Pancreas (tissue), 10 donors: ENCODE data around the gene RAE1. TPM values are rescaled to one million over a fixed set of nuclear protein-coding genes. Genes with fewer than 3 reads are reported as not detected.
A peak's percentile ranks its signal among the peaks of the same experiment; 100 is the strongest.

Experiments
- ATAC-seq, 4 donors: fragments of 200-7000 bp; cut with Tn5 transposase; one replicate each; pipeline versions ENCODE4 v1.8.0 to v1.9.1; 2020; ENCODE audit warnings: mild to moderate bottlenecking in 4 of 4, moderate library complexity in 4 of 4
- DNase-seq, 6 donors: peaks; one replicate each; pipeline ENCODE4 v3.0.0-alpha.2; 2020
- FAIRE-seq: peaks from 2 replicates; lab custom pipeline; 2012; peaks lifted over from hg19 to GRCh38; lab: Jason Lieb, UNC
- H3K27ac ChIP-seq, 4 donors: fragments of 200-600 bp; sonication (generic); 1 replicate in 3 of 4; 2 replicates in 1 of 4; pipeline versions ENCODE4 v1.5.0 to v1.8.0; 2020
- H3K27me3 ChIP-seq, 4 donors: fragments of 200-600 bp; one replicate each; pipeline ENCODE4 v1.8.0; 2021
- H3K36me3 ChIP-seq, 3 donors: fragments of 200-600 bp; sonication (generic) in 1 of 3; one replicate each; pipeline versions ENCODE4 v1.5.0 to v1.8.0; 2020 to 2021
- H3K4me1 ChIP-seq, 3 donors: fragments of 200-600 bp; one replicate each; pipeline ENCODE4 v1.8.0; 2021
- H3K4me3 ChIP-seq, 4 donors: fragments of 200-600 bp; sonication (generic) in 2 of 4; one replicate each; pipeline versions ENCODE4 v1.5.0 to v1.8.0; 2020 to 2021
- H3K9me3 ChIP-seq, 4 donors: fragments of 200-600 bp; one replicate each; pipeline ENCODE4 v1.8.0; 2021
- CTCF ChIP-seq, 4 donors: fragments of 200-600 bp; sonication (generic) in 3 of 4; IDR thresholded peaks; one replicate each; pipeline versions ENCODE4 v1.5.0 to v1.8.0; 2021; ENCODE audit warnings: antibody characterized with exemption in 4 of 4
- WGBS, 2 donors: extraction: QIAGEN DNeasy Blood & Tissue Kit; methylation state at CpG; one replicate each; pipeline ENCODE4 v1.1.7; 2013; 5-methylcytosine and 5-hydroxymethylcytosine counted together
- intact Hi-C, 3 donors: fragments of 100-400 bp; cut with DNase I; formaldehyde crosslinking; loops; one replicate each; pipeline versions ENCODE4 v1.11.1 to v1.14.2; 2022
- polyA plus RNA-seq, 2 donors: library from polyadenylated mRNA; stranded (reverse); fragments of 200-250 nt; gene quantifications; one replicate each; pipeline ENCODE4 v1.2.3, GENCODE V29; 2013
- total RNA-seq, 6 donors: library from RNA; stranded (reverse); fragmentation: NEBNext Ultra II Directional in 4 of 6; extraction: Animal tissue kit (Norgen Biotek cat#: 25700) in 4 of 6; gene quantifications; one replicate each; pipeline versions ENCODE4 v1.2.1 to v1.2.4, GENCODE V29; 2021 to 2023
- donor health status: healthy with polysubstance abuse.
- donor health status: DM: no; HTN: no; CAD: no; lungs with moderate emphysema.
- donor health status: DM: no; HTN: no; CAD: no.
- donor health status: control.
- donor health status: control.
- donor health status: Bipolar disorder and iron deficiency.
- donor health status: DM: yes; HTN: yes; CAD: no.
- donor health status: DM: no; HTN: no; CAD: no.
- donor health status: DM: no; HTN: no; CAD: no.
- donor health status: DM: yes; HTN: yes; CAD: no.

RAE1 gene
- total and polyA plus RNA-seq, 8 donors = 4.3 to 13.5 (median 6.6) TPM

- WGBS, 2 donors = 81 to 85% methylated on average over 10 to 11 of the region's 11 CpGs
- no peak for ATAC-seq
Observed at GRCh38 chr20:57400231-57400701, 49.2 kb downstream of the RAE1 start.

GRCh38 chr20:57400821-57401564 is 49.9 kb downstream of the RAE1 start:
- Histone ChIP-seq H3K27me3 (no peaks in the 10 kb centered on the region), H3K36me3 (peaks cover 0 to 5% (median 0%) of the 10 kb centered on the region in 3 donors), H3K27ac (no peak overlapping the region), H3K4me1 (no peaks in the 10 kb centered on the region), H3K9me3 (no peaks in the 10 kb centered on the region), H3K4me3 (no peak overlapping the region)
- no peak for FAIRE-seq
- TF ChIP-seq CTCF (IDR thresholded peaks at IDR 0.05) = no peak
- ATAC-seq = no peak
- 91% methylated on average over 19 to 21 of the region's 21 CpGs for WGBS, 2 donors
- intact Hi-C loops = no loop called here
- peak in 3 of 6 donors; percentile 23 to 62 (median 50) for DNase-seq

More at GRCh38 chr20:57400231-57400701, 49.2 kb downstream of the RAE1 start:
- no peak for FAIRE-seq
- Histone ChIP-seq H3K4me3 (no peak overlapping the region), H3K36me3 (peaks cover 0 to 5% (median 0%) of the 10 kb centered on the region in 3 donors), H3K9me3 (no peaks in the 10 kb centered on the region), H3K27ac (no peak overlapping the region), H3K4me1 (no peaks in the 10 kb centered on the region), H3K27me3 (no peaks in the 10 kb centered on the region)
- no peak for TF ChIP-seq CTCF (IDR thresholded peaks at IDR 0.05)
- intact Hi-C loops = no loop called here
- peak in 3 of 6 donors; percentile 17 to 58 (median 41) for DNase-seq

GRCh38 chr20:57401565-57401918 is 50.5 kb downstream of the RAE1 start:
- TF ChIP-seq CTCF (IDR thresholded peaks at IDR 0.05) = no peak
- H3K9me3 ChIP-seq = no peaks in the 10 kb centered on the region
- H3K4me3 ChIP-seq = no peak overlapping the region
- DNase-seq (peak in 1 of 6 donors; percentile 6), ATAC-seq (no peak), FAIRE-seq (no peak)
- peaks cover 0 to 5% (median 0%) of the 10 kb centered on the region in 3 donors for H3K36me3 ChIP-seq
- H3K27ac ChIP-seq = no peak overlapping the region
- WGBS, 2 donors = 93 to 97% methylated on average over 7 of the region's 7 CpGs
- H3K27me3 ChIP-seq = no peaks in the 10 kb centered on the region
- intact Hi-C loops = no loop called here
- no peaks in the 10 kb centered on the region for H3K4me1 ChIP-seq

GRCh38 chr20:57402206-57403125 is 51.4 kb downstream of the RAE1 start:
- TF ChIP-seq CTCF (IDR thresholded peaks at IDR 0.05) = no peak
- DNase-seq = peak in 2 of 6 donors; percentile 17 to 43
- peaks cover 0 to 6% (median 0%) of the 10 kb centered on the region in 3 donors for H3K36me3 ChIP-seq
- no peaks in the 10 kb centered on the region for H3K27me3 ChIP-seq
- H3K27ac ChIP-seq = no peak overlapping the region
- intact Hi-C loops = no loop called here
- no peaks in the 10 kb centered on the region for H3K4me1 ChIP-seq
- no peaks in the 10 kb centered on the region for H3K9me3 ChIP-seq
- no peak for FAIRE-seq
- 95 to 97% methylated on average over 31 to 32 of the region's 32 CpGs for WGBS, 2 donors
- no peak overlapping the region for H3K4me3 ChIP-seq
- no peak for ATAC-seq
